CD4-positive, CD25-positive, alpha-beta regulatory T cell (primary cell): Measurements from ENCODE around the gene ABCF3. TPM values are rescaled to one million over a fixed set of nuclear protein-coding genes. Genes with fewer than 3 reads are reported as not detected.
"Not testable (repeated sequence)": the region's sequence is repeated elsewhere in the genome, so short reads cannot be mapped to it uniquely, and the experiment has no call there.

Experiments used
- ATAC-seq, 2 donors: fragments of 150-1000 bp; cut with Tn5 transposase; one replicate each; pipeline ENCODE4 v1.10.0; 2021; ENCODE audit warnings: low read depth in 2 of 2, moderate number of reproducible peaks in 2 of 2, moderate library complexity in 1 of 2
- DNase-seq, 3 donors: peaks; one replicate each; pipeline versions ENCODE4 v3.0.0 to v3.0.0-alpha.2; 2012 to 2022; ENCODE audit warnings: mixed read lengths in 1 of 3
- H3K27ac ChIP-seq: one replicate; pipeline ENCODE4 v1.7.0; 2013; ENCODE audit warnings: mild to moderate bottlenecking, low read length; ENCODE audit not compliant: insufficient read depth, poor library complexity, severe bottlenecking
- H3K27me3 ChIP-seq: one replicate; pipeline ENCODE4 v1.7.0; 2013; ENCODE audit warnings: low read length; ENCODE audit not compliant: control insufficient read depth, insufficient read depth
- H3K36me3 ChIP-seq: one replicate; pipeline ENCODE4 v1.7.0; 2013; ENCODE audit warnings: mild to moderate bottlenecking, low read length, moderate library complexity; ENCODE audit not compliant: control insufficient read depth, insufficient read depth
- H3K4me1 ChIP-seq: 2 replicates; pipeline ENCODE4 v1.7.0; 2013; ENCODE audit warnings: mild to moderate bottlenecking, low read length; ENCODE audit not compliant: insufficient read depth, control insufficient read depth, poor library complexity, severe bottlenecking
- H3K4me3 ChIP-seq: one replicate; pipeline ENCODE4 v1.7.0; 2013; ENCODE audit warnings: low read depth, mild to moderate bottlenecking, low read length, moderate library complexity
- H3K9me3 ChIP-seq, 2 experiments: 1 replicate in 1 of 2; 2 replicates in 1 of 2; pipeline ENCODE4 v1.7.0; 2013; ENCODE audit warnings: low read length in 2 of 2, mild to moderate bottlenecking in 1 of 2, moderate library complexity in 1 of 2; ENCODE audit not compliant: control insufficient read depth in 2 of 2
- H3K27ac Mint-ChIP-seq, 3 donors: one replicate each; pipeline ENCODE4 v1.8.0; 2020 to 2022; ENCODE audit warnings: mild to moderate bottlenecking in 3 of 3, mixed read lengths in 3 of 3, moderate library complexity in 2 of 3
- H3K27me3 Mint-ChIP-seq: one replicate; pipeline ENCODE4 v1.8.0; 2022; ENCODE audit warnings: mild to moderate bottlenecking, mixed read lengths
- H3K36me3 Mint-ChIP-seq: one replicate; pipeline ENCODE4 v1.8.0; 2020; ENCODE audit warnings: mixed read lengths
- H3K4me1 Mint-ChIP-seq, 4 donors: one replicate each; pipeline ENCODE4 v1.8.0; 2020 to 2022; ENCODE audit warnings: mixed read lengths in 4 of 4, mild to moderate bottlenecking in 1 of 4
- H3K4me3 Mint-ChIP-seq, 4 donors: one replicate each; pipeline ENCODE4 v1.8.0; 2020 to 2022; ENCODE audit warnings: mild to moderate bottlenecking in 4 of 4, mixed read lengths in 4 of 4, moderate library complexity in 3 of 4
- H3K9me3 Mint-ChIP-seq, 7 donors: one replicate each; pipeline ENCODE4 v1.8.0; 2020 to 2022; ENCODE audit warnings: mixed read lengths in 7 of 7, mild to moderate bottlenecking in 3 of 7, moderate library complexity in 2 of 7
- polyA plus RNA-seq, 4 donors: library from polyadenylated mRNA; unstranded; fragments of 300-500 nt; fragmentation: Illumina TruSeq; gene quantifications; one replicate each; pipeline ENCODE4 v1.2.3, GENCODE V29; 2021
- total RNA-seq: library from RNA; stranded (reverse); gene quantifications from one replicate; pipeline ENCODE4 v1.2.3, GENCODE V29; 2022

Gene ABCF3
- total and polyA plus RNA-seq, 5 donors from 2014 or later, result 38.6 to 128 (median 41.1) TPM

DNA sequence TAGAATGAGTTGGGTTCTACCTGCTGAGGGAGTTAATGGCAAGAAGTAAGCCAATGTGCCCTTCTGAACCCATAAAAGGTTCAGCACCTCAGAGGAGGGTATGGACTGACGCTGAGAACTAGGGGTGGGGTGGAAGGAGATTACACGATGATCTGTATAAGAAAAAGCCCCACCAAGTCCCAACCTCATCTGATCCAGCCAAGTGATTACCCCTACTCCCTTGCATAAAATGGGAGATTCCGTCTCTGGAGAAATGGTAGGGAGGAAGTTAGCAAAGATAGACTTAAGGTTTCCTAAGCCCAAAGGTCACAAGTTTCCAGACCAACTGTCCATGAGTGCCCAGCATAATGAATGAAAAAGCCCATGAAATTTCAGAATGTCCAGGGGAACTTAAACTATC, 37.9 kb upstream of the ABCF3 start:
- no peaks in the 10 kb centered on the region for H3K4me1 Mint-ChIP-seq
- H3K27me3 Mint-ChIP-seq, result no peaks in the 10 kb centered on the region
- no peaks in the 10 kb centered on the region for H3K36me3 Mint-ChIP-seq
- H3K27ac Mint-ChIP-seq, result no peak overlapping the region
- DNase-seq, result no peak
- H3K4me1 ChIP-seq, result no peaks in the 10 kb centered on the region
- H3K27me3 ChIP-seq, result no peaks in the 10 kb centered on the region
- no peak for ATAC-seq
- H3K9me3 Mint-ChIP-seq, result no peaks in the 10 kb centered on the region
- peak overlapping the region in 1 of 4 donors; percentile 44 for H3K4me3 Mint-ChIP-seq
- no peak overlapping the region for H3K27ac ChIP-seq
- peaks cover 28% of the 10 kb centered on the region for H3K36me3 ChIP-seq
- no peaks in the 10 kb centered on the region for H3K9me3 ChIP-seq
- no peak overlapping the region for H3K4me3 ChIP-seq

DNA sequence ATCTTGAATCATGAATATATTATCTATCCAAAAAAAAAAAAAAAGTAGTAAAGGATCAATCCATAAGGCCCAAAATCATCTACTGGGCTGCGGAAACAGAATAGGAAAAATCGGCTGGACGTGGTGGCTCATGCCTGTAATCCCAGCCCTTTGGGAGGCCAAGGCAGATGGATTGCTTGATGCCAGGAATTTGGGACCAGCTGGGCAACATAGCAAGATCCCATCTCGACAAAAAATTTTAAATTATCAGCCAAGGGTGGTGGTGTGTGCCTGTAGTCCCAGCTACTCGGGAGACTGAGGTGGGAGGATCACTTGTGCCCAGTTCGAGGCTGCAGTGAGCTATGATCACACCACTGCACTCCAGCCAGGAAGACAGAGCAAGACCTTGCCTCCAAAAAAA, 36.9 kb upstream of the ABCF3 start:
- no peak overlapping the region for H3K27ac Mint-ChIP-seq
- H3K27me3 ChIP-seq, result no peaks in the 10 kb centered on the region
- no peaks in the 10 kb centered on the region for H3K4me1 ChIP-seq
- H3K4me3 ChIP-seq, result no peak overlapping the region
- H3K27me3 Mint-ChIP-seq, result no peaks in the 10 kb centered on the region
- no peak for ATAC-seq
- no peaks in the 10 kb centered on the region for H3K9me3 Mint-ChIP-seq
- DNase-seq, result no peak
- H3K36me3 ChIP-seq, result peaks cover 18% of the 10 kb centered on the region
- H3K4me1 Mint-ChIP-seq, result no peaks in the 10 kb centered on the region
- no peak overlapping the region for H3K27ac ChIP-seq
- H3K9me3 ChIP-seq, result no peaks in the 10 kb centered on the region
- H3K36me3 Mint-ChIP-seq, result no peaks in the 10 kb centered on the region
- peak overlapping the region in 1 of 4 donors; percentile 44 for H3K4me3 Mint-ChIP-seq

DNA sequence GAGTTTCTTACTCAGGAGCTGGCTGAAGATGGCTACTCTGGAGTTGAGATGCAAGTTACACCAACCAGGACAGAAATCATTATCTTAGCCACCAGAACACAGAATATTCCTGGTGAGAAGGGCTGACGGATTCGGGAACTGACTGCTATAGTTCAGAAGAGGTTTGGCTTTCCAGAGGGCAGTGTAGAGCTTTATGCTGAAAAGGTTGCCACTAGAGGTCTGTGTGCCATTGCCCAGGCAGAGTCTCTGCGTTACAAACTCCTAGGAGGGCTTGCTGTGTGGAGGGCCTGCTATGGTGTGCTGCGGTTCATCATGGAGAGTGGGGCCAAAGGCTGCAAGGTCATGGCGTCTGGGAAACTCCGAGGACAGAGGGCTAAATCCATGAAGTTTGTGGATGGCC, 36.2 kb upstream of the ABCF3 start:
- not testable (repeated sequence) for H3K36me3 Mint-ChIP-seq, H3K9me3 ChIP-seq, H3K27ac Mint-ChIP-seq, H3K4me3 ChIP-seq, DNase-seq, H3K27me3 Mint-ChIP-seq, H3K27me3 ChIP-seq, H3K27ac ChIP-seq, H3K4me1 ChIP-seq, ATAC-seq, H3K4me1 Mint-ChIP-seq, H3K9me3 Mint-ChIP-seq
- H3K36me3 ChIP-seq, result peaks cover 11% of the 10 kb centered on the region
- peak overlapping the region in 1 of 4 donors; percentile 2 for H3K4me3 Mint-ChIP-seq

DNA sequence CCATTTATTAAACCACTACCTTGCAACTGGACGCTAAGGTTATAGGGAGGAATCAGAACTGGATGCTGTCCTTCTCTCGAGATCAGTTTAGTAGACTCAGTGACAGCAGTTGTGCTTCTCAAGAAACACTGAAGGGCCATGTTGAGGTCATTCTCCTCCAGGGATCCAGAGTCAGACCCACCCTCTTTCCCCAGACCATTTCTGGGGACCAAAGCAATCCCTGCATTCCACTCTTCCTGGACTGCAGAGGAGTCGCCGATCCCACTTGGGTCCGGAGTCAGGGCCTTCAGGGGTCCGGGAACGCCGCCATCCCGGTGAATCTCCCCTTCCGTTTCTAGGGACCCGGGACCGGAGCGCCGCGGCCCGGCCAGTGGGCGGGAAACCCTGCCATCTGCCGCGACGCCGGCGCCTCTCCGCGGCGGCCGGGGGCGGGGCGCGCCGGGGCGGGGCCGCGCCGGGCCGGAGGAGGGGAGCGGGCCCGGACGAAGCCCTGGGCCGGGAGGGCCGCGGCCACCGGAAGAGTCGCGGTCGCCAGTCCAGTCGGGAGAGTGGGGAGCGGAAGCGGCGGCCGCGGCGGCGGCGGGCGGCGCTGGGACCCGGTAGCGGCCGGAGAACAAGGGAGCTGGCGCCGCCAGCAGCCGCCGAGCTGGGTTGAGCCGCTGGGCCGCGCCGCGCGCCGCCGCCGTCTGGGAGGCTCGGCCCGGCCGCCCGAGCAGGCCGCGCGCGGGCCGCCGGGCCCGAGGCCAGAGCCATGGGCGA, 30.9 kb upstream of the ABCF3 start, which contains the start of gene DVL3:
DVL3 (plus strand) TSS at position 493 of the 759 bp plus-strand sequence; CDS start at position 752, 259 bp downstream.
- no peaks in the 10 kb centered on the region for H3K27me3 ChIP-seq
- no peaks in the 10 kb centered on the region for H3K9me3 Mint-ChIP-seq
- ATAC-seq (peak; percentile 65 to 69), DNase-seq (peak; percentile 32 to 46 (median 45))
- no peaks in the 10 kb centered on the region for H3K9me3 ChIP-seq
- H3K4me1 Mint-ChIP-seq, result peaks cover under 1 to 33% (median 21%) of the 10 kb centered on the region in 4 donors
- no peaks in the 10 kb centered on the region for H3K36me3 ChIP-seq
- peak within 1 kb of the TSS; percentile 68 for H3K4me3 ChIP-seq
- H3K4me3 Mint-ChIP-seq, result peak within 1 kb of the TSS; percentile 68 to 98 (median 94)
- H3K4me1 ChIP-seq, result peaks cover 25% of the 10 kb centered on the region
- peak within 1 kb of the TSS; percentile 51 for H3K27ac ChIP-seq
- H3K27ac Mint-ChIP-seq, result peak within 1 kb of the TSS; percentile 90 to 92 (median 91)
- peaks cover 3% of the 10 kb centered on the region for H3K36me3 Mint-ChIP-seq
- no peaks in the 10 kb centered on the region for H3K27me3 Mint-ChIP-seq

DNA sequence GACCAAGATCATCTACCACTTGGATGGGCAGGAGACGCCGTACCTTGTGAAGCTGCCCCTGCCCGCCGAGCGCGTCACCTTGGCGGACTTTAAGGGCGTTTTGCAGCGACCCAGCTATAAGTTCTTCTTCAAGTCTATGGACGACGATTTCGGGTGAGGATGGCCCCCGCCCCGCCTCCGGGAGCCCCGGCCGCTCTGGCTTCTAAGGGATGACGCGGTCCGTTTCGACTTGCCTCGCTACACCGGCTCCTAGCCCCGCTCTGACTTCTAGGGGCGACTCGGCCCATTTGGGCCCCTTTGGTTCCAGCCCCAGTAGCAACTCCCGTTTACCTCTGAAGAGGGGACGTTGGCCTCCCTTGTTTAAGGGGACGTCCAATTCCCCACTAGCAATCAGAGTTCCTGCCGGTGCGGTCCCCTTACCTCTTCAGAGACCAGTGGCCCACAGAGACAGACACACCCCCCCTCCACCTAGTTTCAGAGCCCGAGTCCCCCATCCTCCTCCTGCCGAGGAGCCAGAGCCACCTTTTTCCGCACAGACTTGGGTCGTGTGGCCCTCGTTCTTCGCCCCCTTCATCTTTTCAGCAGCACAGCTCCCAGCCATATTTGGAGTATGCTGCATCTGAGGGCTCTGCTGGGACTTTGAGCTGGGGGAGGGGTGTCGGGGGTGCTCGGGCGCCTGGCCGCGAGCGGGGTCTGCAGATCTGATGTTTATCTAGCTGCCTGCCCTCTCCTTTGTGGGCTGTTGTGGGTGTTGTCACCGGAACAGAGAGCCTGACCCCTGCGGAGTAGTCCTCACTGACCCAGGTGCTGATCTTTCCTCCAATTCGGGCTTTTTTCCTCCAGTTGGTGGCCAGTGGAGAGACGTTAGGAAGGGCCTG, 30.1 kb upstream of the ABCF3 start:
- H3K4me3 ChIP-seq, result peak overlapping the region; percentile 62
- no peaks in the 10 kb centered on the region for H3K27me3 ChIP-seq
- peak; percentile 48 to 55 for ATAC-seq
- no peak overlapping the region for H3K27ac ChIP-seq
- Mint-ChIP-seq H3K4me1 (peaks cover 5 to 37% (median 25%) of the 10 kb centered on the region in 4 donors), H3K27me3 (no peaks in the 10 kb centered on the region), H3K9me3 (no peaks in the 10 kb centered on the region), H3K4me3 (peak overlapping the region; percentile 68 to 98 (median 94)), H3K27ac (peak overlapping the region; percentile 89 to 91 (median 90)), H3K36me3 (peaks cover 3% of the 10 kb centered on the region)
- H3K36me3 ChIP-seq, result no peaks in the 10 kb centered on the region
- peaks cover 25% of the 10 kb centered on the region for H3K4me1 ChIP-seq
- H3K9me3 ChIP-seq, result no peaks in the 10 kb centered on the region
- DNase-seq, result peak; percentile 27 to 54 (median 31)

DNA sequence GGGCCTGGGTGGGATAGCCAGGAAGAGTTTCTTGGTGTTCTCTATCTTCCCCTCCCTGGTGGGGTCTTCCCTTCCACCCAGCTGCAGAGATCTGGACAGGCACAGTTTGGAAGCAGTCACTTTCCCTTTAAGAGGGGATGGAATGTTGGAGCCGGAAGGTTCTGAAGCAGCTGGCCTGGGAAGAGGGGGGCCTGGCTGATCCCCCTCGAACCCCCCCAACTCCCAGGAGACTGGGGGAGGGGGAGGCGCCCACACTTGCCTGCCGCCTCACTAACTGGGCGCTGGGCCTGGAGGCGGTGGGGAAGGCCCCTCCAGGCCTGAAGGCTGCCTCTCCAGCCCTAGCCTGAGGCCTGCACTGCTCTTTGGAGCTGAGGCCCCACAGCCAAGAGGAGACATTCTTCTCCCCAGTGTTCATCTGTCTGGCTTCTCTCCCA, 29.5 kb upstream of the ABCF3 start:
- no peak for DNase-seq
- Mint-ChIP-seq H3K4me1 (peaks cover 5 to 40% (median 26%) of the 10 kb centered on the region in 4 donors), H3K36me3 (peaks cover 5% of the 10 kb centered on the region), H3K9me3 (no peaks in the 10 kb centered on the region), H3K27me3 (no peaks in the 10 kb centered on the region), H3K4me3 (peak overlapping the region; percentile 68 to 98 (median 94)), H3K27ac (peak overlapping the region; percentile 64 to 91 (median 90))
- peaks cover 25% of the 10 kb centered on the region for H3K4me1 ChIP-seq
- H3K36me3 ChIP-seq, result no peaks in the 10 kb centered on the region
- no peaks in the 10 kb centered on the region for H3K9me3 ChIP-seq
- H3K27me3 ChIP-seq, result no peaks in the 10 kb centered on the region
- ATAC-seq, result no peak
- H3K4me3 ChIP-seq, result peak overlapping the region; percentile 62
- H3K27ac ChIP-seq, result no peak overlapping the region

DNA sequence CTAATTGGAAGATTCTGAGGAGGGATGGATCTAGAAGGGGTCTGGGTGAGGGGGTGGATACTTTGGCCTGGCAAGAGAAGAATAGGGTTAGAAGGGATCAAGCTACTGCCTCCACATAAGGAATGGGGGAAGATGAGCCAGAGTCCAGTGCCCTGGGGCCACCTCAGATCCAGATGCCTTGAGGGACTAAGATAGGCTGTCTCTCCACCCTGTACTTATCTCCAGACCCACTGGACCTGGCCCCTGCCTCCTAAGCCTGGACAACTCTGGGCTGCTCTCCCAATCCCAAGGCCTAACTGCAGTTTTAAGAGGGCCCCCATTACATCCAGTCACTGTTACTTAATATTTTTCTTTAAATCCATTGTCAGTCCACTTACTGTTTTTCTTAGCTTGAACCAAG, 28.8 kb upstream of the ABCF3 start:
- peak overlapping the region; percentile 62 for H3K4me3 ChIP-seq
- H3K27ac Mint-ChIP-seq, result peak overlapping the region in 2 of 3 donors; percentile 82 to 90

More for the DNA sequence above, 28.8 kb upstream of the ABCF3 start:
- DNase-seq (no peak), ATAC-seq (no peak)
- H3K4me3 Mint-ChIP-seq, result peak overlapping the region; percentile 68 to 95 (median 91)
- Histone ChIP-seq H3K9me3 (no peaks in the 10 kb centered on the region), H3K27ac (no peak overlapping the region), H3K36me3 (no peaks in the 10 kb centered on the region), H3K27me3 (no peaks in the 10 kb centered on the region), H3K4me1 (peaks cover 25% of the 10 kb centered on the region)
- no peaks in the 10 kb centered on the region for H3K9me3 Mint-ChIP-seq
- H3K4me1 Mint-ChIP-seq, result peaks cover 5 to 40% (median 26%) of the 10 kb centered on the region in 4 donors
- H3K36me3 Mint-ChIP-seq, result peaks cover 7% of the 10 kb centered on the region
- H3K27me3 Mint-ChIP-seq, result no peaks in the 10 kb centered on the region
